ENCODE results near the gene TCP1. TPM values are rescaled to one million over a fixed set of nuclear protein-coding genes. Genes with fewer than 3 reads are reported as not detected.

TCP1 gene
- total and polyA plus RNA-seq, 9 of the 15 experiments (the other 6 are each of a cell fraction or from before 2014, with no cell fraction given) = 331 to 801 (median 645) TPM

DNA sequence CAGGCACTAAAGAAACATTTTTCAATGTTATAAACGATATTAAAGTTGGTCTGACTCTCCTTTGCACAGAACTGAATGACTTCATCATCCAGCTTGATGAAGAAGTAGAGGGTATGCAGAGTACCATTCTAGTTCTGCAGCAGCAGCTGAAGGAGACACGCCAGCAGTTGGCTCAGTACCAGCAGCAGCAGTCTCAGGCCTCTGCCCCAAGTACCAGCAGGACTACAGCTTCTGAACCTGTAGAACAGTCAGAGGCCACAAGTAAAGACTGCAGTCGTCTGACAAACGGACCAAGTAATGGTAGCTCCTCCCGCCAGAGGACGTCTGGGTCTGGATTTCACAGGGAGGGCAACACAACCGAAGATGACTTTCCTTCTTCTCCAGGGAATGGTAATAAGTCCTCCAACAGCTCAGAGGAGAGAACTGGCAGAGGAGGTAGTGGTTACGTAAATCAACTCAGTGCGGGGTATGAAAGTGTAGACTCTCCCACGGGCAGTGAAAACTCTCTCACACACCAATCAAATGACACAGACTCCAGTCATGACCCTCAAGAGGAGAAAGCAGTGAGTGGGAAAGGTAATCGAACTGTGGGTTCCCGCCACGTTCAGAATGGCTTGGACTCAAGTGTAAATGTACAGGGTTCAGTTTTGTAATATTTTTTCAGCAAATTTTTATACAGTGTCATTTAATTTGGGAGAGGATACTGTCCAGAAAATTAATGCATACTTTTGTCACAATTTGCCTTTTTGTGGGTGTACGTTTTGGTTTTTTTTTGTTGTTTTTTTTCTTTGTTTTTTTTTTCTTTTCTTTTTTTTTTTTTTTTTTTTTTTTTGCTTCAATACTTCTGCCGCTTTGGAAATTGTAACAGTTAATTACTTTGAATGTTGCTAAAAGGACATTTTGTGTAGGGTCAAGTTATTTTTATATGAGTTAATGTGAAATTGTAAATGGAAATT is 34.2 kb downstream of the TCP1 start:
- no peak overlapping the region; a peak in 1 of 4 replicates for H3K9ac ChIP-seq (ENCODE audit: insufficient read depth in 1 of 2, low read depth in 2 of 2, low read length in 2 of 2)
- no peaks in the 10 kb centered on the region for H3K9me3 ChIP-seq (replicated peaks; ENCODE audit: control insufficient read depth, insufficient read depth, low read depth, low read length)
- no peak overlapping the region for H2AFZ ChIP-seq (ENCODE audit: low read depth, low read length)
- H3K79me2 ChIP-seq (ENCODE audit: control insufficient read depth, insufficient read depth, low read length) = peaks cover 8% of the 10 kb centered on the region; the same call in 1 of the 3 replicates
- H4K20me1 ChIP-seq (replicated peaks; ENCODE audit: control insufficient read depth, insufficient read depth, low read length) = no peaks in the 10 kb centered on the region
- H3K36me3 ChIP-seq (ENCODE audit: control insufficient read depth, insufficient read depth, low read length) = peaks cover 90% of the 10 kb centered on the region
- ATAC-seq (no peak; the same call in 1 of the 3 replicates), DNase-seq (ENCODE audit: extremely low read depth in 1 of 4, low spot score in 3 of 4) (peak in 1 of 4 experiments; percentile 5), FAIRE-seq (no peak)
- TF ChIP-seq RBBP5 (IDR thresholded peaks at IDR 0.05; ENCODE audit: borderline replicate concordance, insufficient read depth, low read length, poor library complexity, severe bottlenecking) (peak; percentile 35), CCAR2 (IDR thresholded peaks at IDR 0.05; ENCODE audit: low read depth, low read length) (no peak), MTA3 (IDR thresholded peaks at IDR 0.05; ENCODE audit: borderline replicate concordance) (no peak), NCOA6 (IDR thresholded peaks at IDR 0.05) (no peak), POLR2A (conservative IDR thresholded peaks at IDR 0.05) (0 out of 2 replicates have a peak, but pooled peaks have one; percentile 46), NFYB (IDR thresholded peaks at IDR 0.05; ENCODE audit: extremely low read depth, insufficient read length) (no peak), IRF2 (CRISPR knock-in tag; IDR thresholded peaks at IDR 0.05) (no peak)
- TF ChIP-seq, protein P1, sequence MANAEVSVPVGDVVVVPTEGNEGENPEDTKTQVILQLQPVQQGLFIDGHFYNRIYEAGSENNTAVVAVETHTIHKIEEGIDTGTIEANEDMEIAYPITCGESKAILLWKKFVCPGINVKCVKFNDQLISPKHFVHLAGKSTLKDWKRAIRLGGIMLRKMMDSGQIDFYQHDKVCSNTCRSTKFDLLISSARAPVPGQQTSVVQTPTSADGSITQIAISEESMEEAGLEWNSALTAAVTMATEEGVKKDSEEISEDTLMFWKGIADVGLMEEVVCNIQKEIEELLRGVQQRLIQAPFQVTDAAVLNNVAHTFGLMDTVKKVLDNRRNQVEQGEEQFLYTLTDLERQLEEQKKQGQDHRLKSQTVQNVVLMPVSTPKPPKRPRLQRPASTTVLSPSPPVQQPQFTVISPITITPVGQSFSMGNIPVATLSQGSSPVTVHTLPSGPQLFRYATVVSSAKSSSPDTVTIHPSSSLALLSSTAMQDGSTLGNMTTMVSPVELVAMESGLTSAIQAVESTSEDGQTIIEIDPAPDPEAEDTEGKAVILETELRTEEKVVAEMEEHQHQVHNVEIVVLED (CRISPR knock-in tag; IDR thresholded peaks at IDR 0.05) = no peak
- TF ChIP-seq, protein P2, sequence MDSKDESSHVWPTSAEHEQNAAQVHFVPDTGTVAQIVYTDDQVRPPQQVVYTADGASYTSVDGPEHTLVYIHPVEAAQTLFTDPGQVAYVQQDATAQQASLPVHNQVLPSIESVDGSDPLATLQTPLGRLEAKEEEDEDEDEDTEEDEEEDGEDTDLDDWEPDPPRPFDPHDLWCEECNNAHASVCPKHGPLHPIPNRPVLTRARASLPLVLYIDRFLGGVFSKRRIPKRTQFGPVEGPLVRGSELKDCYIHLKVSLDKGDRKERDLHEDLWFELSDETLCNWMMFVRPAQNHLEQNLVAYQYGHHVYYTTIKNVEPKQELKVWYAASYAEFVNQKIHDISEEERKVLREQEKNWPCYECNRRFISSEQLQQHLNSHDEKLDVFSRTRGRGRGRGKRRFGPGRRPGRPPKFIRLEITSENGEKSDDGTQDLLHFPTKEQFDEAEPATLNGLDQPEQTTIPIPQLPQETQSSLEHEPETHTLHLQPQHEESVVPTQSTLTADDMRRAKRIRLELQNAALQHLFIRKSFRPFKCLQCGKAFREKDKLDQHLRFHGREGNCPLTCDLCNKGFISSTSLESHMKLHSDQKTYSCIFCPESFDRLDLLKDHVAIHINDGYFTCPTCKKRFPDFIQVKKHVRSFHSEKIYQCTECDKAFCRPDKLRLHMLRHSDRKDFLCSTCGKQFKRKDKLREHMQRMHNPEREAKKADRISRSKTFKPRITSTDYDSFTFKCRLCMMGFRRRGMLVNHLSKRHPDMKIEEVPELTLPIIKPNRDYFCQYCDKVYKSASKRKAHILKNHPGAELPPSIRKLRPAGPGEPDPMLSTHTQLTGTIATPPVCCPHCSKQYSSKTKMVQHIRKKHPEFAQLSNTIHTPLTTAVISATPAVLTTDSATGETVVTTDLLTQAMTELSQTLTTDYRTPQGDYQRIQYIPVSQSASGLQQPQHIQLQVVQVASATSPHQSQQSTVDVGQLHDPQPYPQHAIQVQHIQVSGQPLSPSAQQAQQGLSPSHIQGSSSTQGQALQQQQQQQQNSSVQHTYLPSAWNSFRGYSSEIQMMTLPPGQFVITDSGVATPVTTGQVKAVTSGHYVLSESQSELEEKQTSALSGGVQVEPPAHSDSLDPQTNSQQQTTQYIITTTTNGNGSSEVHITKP (IDR thresholded peaks at IDR 0.05; ENCODE audit: partially characterized antibody) = no peak
- TF ChIP-seq, protein P3, sequence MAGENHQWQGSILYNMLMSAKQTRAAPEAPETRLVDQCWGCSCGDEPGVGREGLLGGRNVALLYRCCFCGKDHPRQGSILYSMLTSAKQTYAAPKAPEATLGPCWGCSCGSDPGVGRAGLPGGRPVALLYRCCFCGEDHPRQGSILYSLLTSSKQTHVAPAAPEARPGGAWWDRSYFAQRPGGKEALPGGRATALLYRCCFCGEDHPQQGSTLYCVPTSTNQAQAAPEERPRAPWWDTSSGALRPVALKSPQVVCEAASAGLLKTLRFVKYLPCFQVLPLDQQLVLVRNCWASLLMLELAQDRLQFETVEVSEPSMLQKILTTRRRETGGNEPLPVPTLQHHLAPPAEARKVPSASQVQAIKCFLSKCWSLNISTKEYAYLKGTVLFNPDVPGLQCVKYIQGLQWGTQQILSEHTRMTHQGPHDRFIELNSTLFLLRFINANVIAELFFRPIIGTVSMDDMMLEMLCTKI (IDR thresholded peaks at IDR 0.05; ENCODE audit: partially characterized antibody) = no peak
- TF ChIP-seq, protein P4, sequence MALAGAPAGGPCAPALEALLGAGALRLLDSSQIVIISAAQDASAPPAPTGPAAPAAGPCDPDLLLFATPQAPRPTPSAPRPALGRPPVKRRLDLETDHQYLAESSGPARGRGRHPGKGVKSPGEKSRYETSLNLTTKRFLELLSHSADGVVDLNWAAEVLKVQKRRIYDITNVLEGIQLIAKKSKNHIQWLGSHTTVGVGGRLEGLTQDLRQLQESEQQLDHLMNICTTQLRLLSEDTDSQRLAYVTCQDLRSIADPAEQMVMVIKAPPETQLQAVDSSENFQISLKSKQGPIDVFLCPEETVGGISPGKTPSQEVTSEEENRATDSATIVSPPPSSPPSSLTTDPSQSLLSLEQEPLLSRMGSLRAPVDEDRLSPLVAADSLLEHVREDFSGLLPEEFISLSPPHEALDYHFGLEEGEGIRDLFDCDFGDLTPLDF (CRISPR knock-in tag; IDR thresholded peaks at IDR 0.05) = no peak
- ChIA-PET POLR2A (interaction anchor here (0.8 to 1.2 kb wide), 4 partner anchors 8 to 66 kb away, joined by 3 to 7 read pairs (median 4); partner anchors contain the start of gene WTAP), CTCF (ENCODE audit: low intra/inter-chr PET ratio) (no interaction called here)
- H3K27me3 ChIP-seq (ENCODE audit: control insufficient read depth in 2 of 2, insufficient read depth in 2 of 2, low read length in 2 of 2) = no peaks in the 10 kb centered on the region
- H3K27ac ChIP-seq (ENCODE audit: extremely low read depth, low read depth, low read length) = no peak overlapping the region
- in situ Hi-C loops (cut with MboI) = no loop called here
- intact Hi-C loops (cut with micrococcal nuclease) = no loop called here
- H3K4me2 ChIP-seq (ENCODE audit: insufficient read depth, low read length) = no peak overlapping the region
- 91% methylated on average over 15 of the region's 15 CpGs for whole genome bisulfite sequencing (ENCODE audit: insufficient coverage, low coverage, missing lambda C conversion rate)
- peaks cover 5 to 6% of the 10 kb centered on the region in 2 experiments; a peak in 2 of 5 replicates for H3K4me1 ChIP-seq (replicated peaks in 1 of 2; ENCODE audit: control insufficient read depth in 2 of 2, insufficient read depth in 2 of 2, low read length in 2 of 2)
- no peak overlapping the region for H3K4me3 ChIP-seq
- H3K9me1 ChIP-seq (ENCODE audit: control insufficient read depth, insufficient read depth, low read length) = no peaks in the 10 kb centered on the region
- BruUV-seq (replicated peaks) = no TSS peak

All from K562 (cell line).